Pancreas (tissue), 10 donors: ENCODE measurements around the gene UGT8. TPM values are rescaled to one million over a fixed set of nuclear protein-coding genes. Genes with fewer than 3 reads are reported as not detected.

Experiments
- ATAC-seq, 4 donors: fragments of 200-7000 bp; cut with Tn5 transposase; one replicate each; pipeline versions ENCODE4 v1.8.0 to v1.9.1; 2020; ENCODE audit warnings: mild to moderate bottlenecking in 4 of 4, moderate library complexity in 4 of 4
- DNase-seq, 6 donors: peaks; one replicate each; pipeline ENCODE4 v3.0.0-alpha.2; 2020
- FAIRE-seq: peaks from 2 replicates; lab custom pipeline; 2012; peaks lifted over from hg19 to GRCh38; lab: Jason Lieb, UNC
- H3K27ac ChIP-seq, 4 donors: fragments of 200-600 bp; sonication (generic); 1 replicate in 3 of 4; 2 replicates in 1 of 4; pipeline versions ENCODE4 v1.5.0 to v1.8.0; 2020
- H3K27me3 ChIP-seq, 4 donors: fragments of 200-600 bp; one replicate each; pipeline ENCODE4 v1.8.0; 2021
- H3K36me3 ChIP-seq, 3 donors: fragments of 200-600 bp; sonication (generic) in 1 of 3; one replicate each; pipeline versions ENCODE4 v1.5.0 to v1.8.0; 2020 to 2021
- H3K4me1 ChIP-seq, 3 donors: fragments of 200-600 bp; one replicate each; pipeline ENCODE4 v1.8.0; 2021
- H3K4me3 ChIP-seq, 4 donors: fragments of 200-600 bp; sonication (generic) in 2 of 4; one replicate each; pipeline versions ENCODE4 v1.5.0 to v1.8.0; 2020 to 2021
- H3K9me3 ChIP-seq, 4 donors: fragments of 200-600 bp; one replicate each; pipeline ENCODE4 v1.8.0; 2021
- WGBS, 2 donors: extraction: QIAGEN DNeasy Blood & Tissue Kit; methylation state at CpG; one replicate each; pipeline ENCODE4 v1.1.7; 2013; 5-methylcytosine and 5-hydroxymethylcytosine counted together
- intact Hi-C, 3 donors: fragments of 100-400 bp; cut with DNase I; formaldehyde crosslinking; loops; one replicate each; pipeline versions ENCODE4 v1.11.1 to v1.14.2; 2022
- polyA plus RNA-seq, 2 donors: library from polyadenylated mRNA; stranded (reverse); fragments of 200-250 nt; gene quantifications; one replicate each; pipeline ENCODE4 v1.2.3, GENCODE V29; 2013
- total RNA-seq, 6 donors: library from RNA; stranded (reverse); fragmentation: NEBNext Ultra II Directional in 4 of 6; extraction: Animal tissue kit (Norgen Biotek cat#: 25700) in 4 of 6; gene quantifications; one replicate each; pipeline versions ENCODE4 v1.2.1 to v1.2.4, GENCODE V29; 2021 to 2023
- TF ChIP-seq, protein P1 (sequence below), 4 donors: fragments of 200-600 bp; sonication (generic) in 3 of 4; IDR thresholded peaks; one replicate each; pipeline versions ENCODE4 v1.5.0 to v1.8.0; 2021; ENCODE audit warnings: antibody characterized with exemption in 4 of 4
- donor health status: healthy with polysubstance abuse.
- donor health status: DM: no; HTN: no; CAD: no; lungs with moderate emphysema.
- donor health status: DM: no; HTN: no; CAD: no.
- donor health status: control.
- donor health status: control.
- donor health status: Bipolar disorder and iron deficiency.
- donor health status: DM: yes; HTN: yes; CAD: no.
- donor health status: DM: no; HTN: no; CAD: no.
- donor health status: DM: no; HTN: no; CAD: no.
- donor health status: DM: yes; HTN: yes; CAD: no.

The UGT8 gene, protein sequence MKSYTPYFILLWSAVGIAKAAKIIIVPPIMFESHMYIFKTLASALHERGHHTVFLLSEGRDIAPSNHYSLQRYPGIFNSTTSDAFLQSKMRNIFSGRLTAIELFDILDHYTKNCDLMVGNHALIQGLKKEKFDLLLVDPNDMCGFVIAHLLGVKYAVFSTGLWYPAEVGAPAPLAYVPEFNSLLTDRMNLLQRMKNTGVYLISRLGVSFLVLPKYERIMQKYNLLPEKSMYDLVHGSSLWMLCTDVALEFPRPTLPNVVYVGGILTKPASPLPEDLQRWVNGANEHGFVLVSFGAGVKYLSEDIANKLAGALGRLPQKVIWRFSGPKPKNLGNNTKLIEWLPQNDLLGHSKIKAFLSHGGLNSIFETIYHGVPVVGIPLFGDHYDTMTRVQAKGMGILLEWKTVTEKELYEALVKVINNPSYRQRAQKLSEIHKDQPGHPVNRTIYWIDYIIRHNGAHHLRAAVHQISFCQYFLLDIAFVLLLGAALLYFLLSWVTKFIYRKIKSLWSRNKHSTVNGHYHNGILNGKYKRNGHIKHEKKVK
- total RNA-seq (1 to 10 TPM; 5.1 to 9.6 (median 6.1) TPM), polyA plus RNA-seq (1 to 10 TPM; 1.5 to 4.9 TPM)

DNA sequence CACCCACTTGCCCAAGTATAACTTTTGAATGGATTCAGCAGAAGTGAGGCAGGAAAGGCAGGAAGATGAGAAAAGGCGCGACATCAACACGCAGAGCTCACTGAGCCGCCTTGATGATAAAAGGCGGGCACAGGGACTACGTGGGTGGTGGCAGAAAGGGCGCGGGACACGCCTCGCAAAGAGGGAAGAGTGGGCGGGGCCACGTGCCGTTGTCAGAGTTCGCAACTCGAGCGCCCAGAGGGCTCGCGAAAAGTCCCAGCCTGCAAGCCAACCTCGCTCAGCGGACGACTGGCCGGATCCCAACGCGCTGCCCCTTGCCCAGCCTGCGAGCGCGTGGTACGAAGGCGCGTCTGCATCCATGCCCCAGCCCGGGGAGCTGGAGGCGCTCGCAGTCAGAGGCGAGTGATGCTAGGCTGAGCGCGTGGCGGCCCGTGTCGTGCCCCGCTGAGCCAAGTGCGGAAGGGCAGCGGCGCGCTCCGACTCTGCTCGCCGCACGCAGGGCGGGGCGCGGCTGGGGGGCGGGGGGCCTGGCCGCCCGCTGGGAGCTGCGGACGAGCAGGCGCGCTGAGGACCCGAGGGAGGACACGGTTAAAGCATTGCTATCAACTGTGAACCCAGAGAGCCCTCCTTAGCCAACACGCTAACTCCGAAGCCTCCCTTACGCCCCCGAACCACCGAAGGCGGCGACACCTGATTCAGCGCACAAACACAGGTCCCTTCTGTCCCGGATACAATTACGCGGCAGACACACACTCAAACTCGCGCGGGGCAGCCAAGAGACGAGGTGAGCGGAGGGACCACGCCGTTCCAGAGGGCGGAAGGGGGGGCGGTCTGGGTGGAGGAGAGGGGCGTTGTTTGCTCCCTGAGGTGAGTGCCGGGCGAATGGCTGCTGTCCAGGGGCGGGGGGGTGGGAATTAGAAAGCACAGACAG lies at the start of gene UGT8:
TSS of gene UGT8 (plus strand) at position 617 of the 931 bp plus-strand sequence. CDS start 24,074 bp downstream, outside the sequence.
- Histone ChIP-seq H3K4me1 (peaks cover 0 to 16% (median 7%) of the 10 kb centered on the region in 3 donors), H3K36me3 (no peaks in the 10 kb centered on the region), H3K4me3 (peak within 1 kb of the TSS; percentile 43 to 63 (median 60)), H3K9me3 (no peaks in the 10 kb centered on the region), H3K27me3 (no peaks in the 10 kb centered on the region), H3K27ac (peak within 1 kb of the TSS; percentile 34 to 83 (median 69))
- 0% methylated on average over 77 to 82 of the region's 84 CpGs for WGBS, 2 donors
- peak; percentile 81 to 88 (median 82) for ATAC-seq
- TF ChIP-seq, protein P1, sequence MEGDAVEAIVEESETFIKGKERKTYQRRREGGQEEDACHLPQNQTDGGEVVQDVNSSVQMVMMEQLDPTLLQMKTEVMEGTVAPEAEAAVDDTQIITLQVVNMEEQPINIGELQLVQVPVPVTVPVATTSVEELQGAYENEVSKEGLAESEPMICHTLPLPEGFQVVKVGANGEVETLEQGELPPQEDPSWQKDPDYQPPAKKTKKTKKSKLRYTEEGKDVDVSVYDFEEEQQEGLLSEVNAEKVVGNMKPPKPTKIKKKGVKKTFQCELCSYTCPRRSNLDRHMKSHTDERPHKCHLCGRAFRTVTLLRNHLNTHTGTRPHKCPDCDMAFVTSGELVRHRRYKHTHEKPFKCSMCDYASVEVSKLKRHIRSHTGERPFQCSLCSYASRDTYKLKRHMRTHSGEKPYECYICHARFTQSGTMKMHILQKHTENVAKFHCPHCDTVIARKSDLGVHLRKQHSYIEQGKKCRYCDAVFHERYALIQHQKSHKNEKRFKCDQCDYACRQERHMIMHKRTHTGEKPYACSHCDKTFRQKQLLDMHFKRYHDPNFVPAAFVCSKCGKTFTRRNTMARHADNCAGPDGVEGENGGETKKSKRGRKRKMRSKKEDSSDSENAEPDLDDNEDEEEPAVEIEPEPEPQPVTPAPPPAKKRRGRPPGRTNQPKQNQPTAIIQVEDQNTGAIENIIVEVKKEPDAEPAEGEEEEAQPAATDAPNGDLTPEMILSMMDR (IDR thresholded peaks at IDR 0.05): no peak
- intact Hi-C loops: no loop called here
- no peak for FAIRE-seq
- peak; percentile 75 to 91 (median 85) for DNase-seq

DNA sequence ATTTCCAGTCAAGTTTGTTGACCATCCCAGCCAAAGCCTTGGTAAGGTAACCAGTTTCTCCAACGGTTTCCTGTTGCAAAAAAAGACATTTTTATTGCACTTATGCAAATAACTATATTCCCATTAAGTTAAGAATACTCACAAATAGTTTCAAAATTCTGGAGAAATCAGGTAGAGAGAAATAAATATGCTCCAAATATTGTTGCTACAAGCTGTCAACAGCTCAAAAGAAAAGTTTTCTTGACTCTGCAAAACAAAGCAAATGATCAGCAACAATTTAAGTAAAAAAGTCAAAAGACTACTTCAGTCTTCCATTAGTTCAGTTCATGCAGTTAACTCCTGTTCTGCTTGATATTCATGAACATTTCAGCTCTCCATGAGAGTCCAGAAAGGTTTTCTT lies 49.0 kb upstream of the UGT8 start:
- WGBS, 2 donors: 25 to 37% methylated on average over 1 of the region's 1 CpG
- TF ChIP-seq, protein P1 (IDR thresholded peaks at IDR 0.05): no peak
- Histone ChIP-seq H3K9me3 (no peaks in the 10 kb centered on the region), H3K27ac (no peak overlapping the region), H3K4me1 (no peaks in the 10 kb centered on the region), H3K27me3 (no peaks in the 10 kb centered on the region), H3K4me3 (no peak overlapping the region), H3K36me3 (no peaks in the 10 kb centered on the region)
- intact Hi-C loops: no loop called here
- FAIRE-seq (no peak), ATAC-seq (no peak), DNase-seq (no peak)

DNA sequence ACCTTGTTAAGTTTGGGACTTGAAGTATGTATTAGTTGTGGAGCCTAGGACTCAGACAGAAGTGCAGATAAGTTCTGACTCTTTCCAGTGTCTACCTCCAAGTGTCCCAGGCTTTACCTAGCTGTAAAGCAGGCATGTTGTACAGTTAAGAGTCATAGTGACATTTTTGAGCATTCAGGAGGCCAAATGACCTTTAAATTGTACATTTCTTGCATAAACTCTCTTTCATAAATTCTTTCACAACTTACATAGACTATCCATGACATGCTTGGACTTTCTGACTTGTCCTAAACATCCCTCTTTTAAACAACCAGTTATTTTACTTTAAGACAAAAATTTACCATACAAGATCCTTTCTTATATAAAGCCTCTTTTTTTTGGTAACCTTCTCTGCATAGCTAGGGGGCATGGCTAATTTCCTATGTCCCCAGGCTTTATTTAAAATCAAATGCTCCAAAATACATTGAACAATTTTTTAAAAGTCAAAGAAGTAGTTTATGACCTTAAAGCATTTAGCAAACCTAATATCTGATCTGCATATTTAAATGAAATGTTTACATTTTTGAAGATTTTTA lies 40.1 kb upstream of the UGT8 start:
- Histone ChIP-seq H3K27ac (no peak overlapping the region), H3K27me3 (no peaks in the 10 kb centered on the region), H3K36me3 (no peaks in the 10 kb centered on the region), H3K9me3 (no peaks in the 10 kb centered on the region), H3K4me1 (peaks cover 11 to 17% (median 14%) of the 10 kb centered on the region in 3 donors), H3K4me3 (no peak overlapping the region)
- FAIRE-seq (no peak), DNase-seq (no peak), ATAC-seq (no peak)
- TF ChIP-seq, protein P1 (IDR thresholded peaks at IDR 0.05): no peak
- intact Hi-C loops: no loop called here

DNA sequence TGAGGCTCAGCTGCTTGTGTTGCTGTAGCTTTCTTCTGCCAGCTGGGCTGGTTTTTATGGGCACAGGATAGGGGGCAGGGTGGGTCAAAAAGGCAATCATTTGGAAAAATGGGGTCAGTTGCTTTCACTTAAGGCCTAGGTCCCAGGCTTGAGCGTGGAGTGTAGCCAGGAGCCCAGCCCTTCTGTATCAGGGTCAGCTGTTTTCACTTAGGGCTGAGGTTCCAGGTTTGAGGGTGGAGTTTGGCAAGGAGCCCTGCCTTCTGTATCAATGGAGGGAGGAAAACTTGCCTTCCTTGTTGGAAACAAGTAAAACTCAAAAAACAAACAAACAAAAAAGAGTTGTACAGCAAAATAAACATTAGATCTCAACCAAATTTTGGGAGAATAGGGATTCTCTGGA lies 37.0 kb upstream of the UGT8 start:
- Histone ChIP-seq H3K9me3 (no peaks in the 10 kb centered on the region), H3K27ac (no peak overlapping the region), H3K4me3 (no peak overlapping the region), H3K4me1 (peaks cover 13 to 25% (median 22%) of the 10 kb centered on the region in 3 donors), H3K36me3 (no peaks in the 10 kb centered on the region), H3K27me3 (no peaks in the 10 kb centered on the region)
- TF ChIP-seq, protein P1 (IDR thresholded peaks at IDR 0.05): no peak
- intact Hi-C loops: no loop called here
- ATAC-seq: peak in 2 of 4 donors; percentile 44 to 56
- FAIRE-seq: no peak
- peak in 3 of 6 donors; percentile 10 to 38 (median 20) for DNase-seq
- 30 to 58% methylated on average over 1 of the region's 1 CpG for WGBS, 2 donors
